ENCODE data around the gene DLX3. TPM values are rescaled to one million over a fixed set of nuclear protein-coding genes. Genes with fewer than 3 reads are reported as not detected.

DLX3 gene
- total RNA-seq, 2 experiments from 2014 or later: not detected

DNA sequence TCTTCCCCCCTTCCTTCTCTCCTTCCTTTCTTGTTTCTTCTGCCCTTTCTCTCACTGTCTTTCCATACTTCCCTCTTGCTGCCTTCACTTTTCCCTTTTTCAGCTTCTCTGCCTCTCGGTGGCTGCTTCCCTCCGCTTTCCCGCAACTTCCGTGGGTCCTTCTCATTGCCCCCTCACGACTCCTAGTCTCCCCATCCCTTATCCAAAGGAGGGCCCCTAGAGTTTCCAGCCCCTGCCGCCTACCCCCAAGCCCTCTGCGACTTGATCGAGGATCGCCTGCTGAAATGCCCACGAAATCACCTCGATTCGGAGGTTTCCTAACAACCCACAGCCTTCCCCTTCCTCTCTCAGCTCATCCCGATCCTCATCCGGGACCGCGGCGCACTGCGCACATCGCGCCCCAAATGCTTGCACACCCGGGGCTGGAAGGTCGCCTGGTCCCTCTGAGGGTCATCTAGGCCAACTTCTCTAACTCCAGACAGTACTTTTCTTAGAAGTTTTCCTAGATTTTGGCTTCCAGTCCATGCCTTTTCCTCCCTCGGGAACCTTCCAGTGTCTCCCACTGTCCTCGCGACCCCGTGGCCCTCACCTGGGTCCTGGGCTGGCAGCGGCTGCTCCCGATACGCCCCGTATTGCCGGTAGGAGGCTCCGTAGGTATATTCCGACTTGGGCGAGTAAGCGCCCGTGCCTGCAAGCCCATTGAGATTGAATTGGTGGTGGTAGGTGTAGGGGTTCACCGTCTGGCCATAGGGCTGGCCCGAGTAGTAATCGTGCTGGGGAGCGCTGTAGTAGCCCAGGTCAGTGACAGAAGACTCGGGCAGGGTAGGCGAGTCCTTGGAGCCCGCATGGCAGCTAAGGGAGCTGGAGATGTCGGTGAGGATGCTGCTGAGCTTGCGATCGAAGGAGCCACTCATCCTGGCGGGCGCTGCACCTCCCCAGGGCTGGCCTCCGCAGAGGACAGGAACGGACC, 654 bp downstream of the DLX3 start:
- H3K9me2 ChIP-seq (ENCODE audit: insufficient read depth, low read length): no peaks in the 10 kb centered on the region
- no peak overlapping the region for H3K4me3 ChIP-seq (ENCODE audit: low read depth, low read length, poor library complexity, severe bottlenecking)
- ChIA-PET CTCF (ENCODE audit: unreplicated experiment) (interaction anchor here (0.6 kb wide), 1 partner anchor 112 kb away, joined by 3 read pairs; no protein-coding TSS in a partner anchor), POLR2A (no interaction called here)
- H3K79me2 ChIP-seq (ENCODE audit: insufficient read depth, low read depth, low read length): no peaks in the 10 kb centered on the region
- no peaks in the 10 kb centered on the region for H4K20me1 ChIP-seq (ENCODE audit: insufficient read depth, low read length)
- intact Hi-C loops (cut with micrococcal nuclease; ENCODE audit: unreplicated experiment): loop anchor here (5.0 kb wide), 1 partner anchor 287 kb away; the partner anchor contains the start of gene SLC35B1
- no TSS peak for BruUV-seq (replicated peaks)
- no peak overlapping the region for H3K27ac ChIP-seq (ENCODE audit: low read depth, low read length, poor library complexity, severe bottlenecking)
- no peak for DNase-seq (ENCODE audit: low spot score)
- H3K36me3 ChIP-seq (ENCODE audit: insufficient read depth, low read length): no peaks in the 10 kb centered on the region
- no peak overlapping the region for H3K4me2 ChIP-seq (ENCODE audit: low read length)
- H3K9me3 ChIP-seq (ENCODE audit: low read length): no peaks in the 10 kb centered on the region
- peaks cover 5% of the 10 kb centered on the region for H3K4me1 ChIP-seq (ENCODE audit: insufficient read depth, low read length, poor library complexity, severe bottlenecking)
- TF ChIP-seq EZH2phosphoT487 (IDR thresholded peaks at IDR 0.05; ENCODE audit: borderline replicate concordance, low read depth, low read length): no peak
- TF ChIP-seq, protein P1, sequence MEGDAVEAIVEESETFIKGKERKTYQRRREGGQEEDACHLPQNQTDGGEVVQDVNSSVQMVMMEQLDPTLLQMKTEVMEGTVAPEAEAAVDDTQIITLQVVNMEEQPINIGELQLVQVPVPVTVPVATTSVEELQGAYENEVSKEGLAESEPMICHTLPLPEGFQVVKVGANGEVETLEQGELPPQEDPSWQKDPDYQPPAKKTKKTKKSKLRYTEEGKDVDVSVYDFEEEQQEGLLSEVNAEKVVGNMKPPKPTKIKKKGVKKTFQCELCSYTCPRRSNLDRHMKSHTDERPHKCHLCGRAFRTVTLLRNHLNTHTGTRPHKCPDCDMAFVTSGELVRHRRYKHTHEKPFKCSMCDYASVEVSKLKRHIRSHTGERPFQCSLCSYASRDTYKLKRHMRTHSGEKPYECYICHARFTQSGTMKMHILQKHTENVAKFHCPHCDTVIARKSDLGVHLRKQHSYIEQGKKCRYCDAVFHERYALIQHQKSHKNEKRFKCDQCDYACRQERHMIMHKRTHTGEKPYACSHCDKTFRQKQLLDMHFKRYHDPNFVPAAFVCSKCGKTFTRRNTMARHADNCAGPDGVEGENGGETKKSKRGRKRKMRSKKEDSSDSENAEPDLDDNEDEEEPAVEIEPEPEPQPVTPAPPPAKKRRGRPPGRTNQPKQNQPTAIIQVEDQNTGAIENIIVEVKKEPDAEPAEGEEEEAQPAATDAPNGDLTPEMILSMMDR (conservative IDR thresholded peaks at IDR 0.05; ENCODE audit: low read length): no peak
- H2AFZ ChIP-seq (ENCODE audit: low read length): no peak overlapping the region

DNA sequence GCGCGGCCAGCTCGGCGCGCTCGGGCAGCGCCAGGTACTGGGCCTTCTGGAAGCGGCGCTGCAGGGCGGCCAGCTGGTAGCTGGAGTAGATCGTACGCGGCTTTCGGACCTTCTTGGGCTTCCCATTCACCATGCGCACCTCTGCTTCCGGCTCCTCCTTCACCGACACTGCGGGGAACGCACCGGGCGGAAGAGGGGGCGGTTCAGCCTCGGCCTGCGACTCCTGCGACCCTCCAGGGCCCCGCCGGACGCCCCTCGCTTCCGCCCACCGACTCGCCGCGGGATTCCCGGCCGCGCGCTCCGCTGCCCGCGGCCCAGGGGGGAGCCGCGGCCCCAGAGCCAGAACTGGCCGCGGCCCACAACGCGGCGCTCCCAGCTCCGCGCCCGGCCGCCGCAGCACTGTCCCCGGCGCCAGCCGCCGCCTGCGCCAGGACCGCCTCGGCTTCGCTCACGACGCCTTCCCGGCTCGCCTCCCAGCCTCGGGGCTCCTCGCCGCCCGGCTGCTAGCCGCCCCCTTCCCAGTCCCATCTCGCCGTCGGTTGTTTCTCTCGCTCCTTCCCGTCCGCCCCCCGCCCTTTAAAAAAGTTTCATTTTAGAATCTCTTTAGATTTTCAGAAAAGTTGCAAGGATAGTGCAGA, 1.5 kb downstream of the DLX3 start:
- ChIA-PET POLR2A (no interaction called here), CTCF (ENCODE audit: unreplicated experiment) (no interaction called here)
- H3K9me2 ChIP-seq (ENCODE audit: insufficient read depth, low read length): no peaks in the 10 kb centered on the region
- no peak overlapping the region for H2AFZ ChIP-seq (ENCODE audit: low read length)
- H3K9me3 ChIP-seq (ENCODE audit: low read length): no peaks in the 10 kb centered on the region
- peaks cover 3% of the 10 kb centered on the region for H3K4me1 ChIP-seq (ENCODE audit: insufficient read depth, low read length, poor library complexity, severe bottlenecking)
- DNase-seq (ENCODE audit: low spot score): no peak
- H3K79me2 ChIP-seq (ENCODE audit: insufficient read depth, low read depth, low read length): no peaks in the 10 kb centered on the region
- no TSS peak for BruUV-seq (replicated peaks)
- H3K36me3 ChIP-seq (ENCODE audit: insufficient read depth, low read length): no peaks in the 10 kb centered on the region
- H4K20me1 ChIP-seq (ENCODE audit: insufficient read depth, low read length): no peaks in the 10 kb centered on the region
- no peak overlapping the region for H3K4me2 ChIP-seq (ENCODE audit: low read length)
- intact Hi-C loops (cut with micrococcal nuclease; ENCODE audit: unreplicated experiment): no loop called here
- H3K4me3 ChIP-seq (ENCODE audit: low read depth, low read length, poor library complexity, severe bottlenecking): no peak overlapping the region
- no peak overlapping the region for H3K27ac ChIP-seq (ENCODE audit: low read depth, low read length, poor library complexity, severe bottlenecking)
- TF ChIP-seq, protein P1 (conservative IDR thresholded peaks at IDR 0.05; ENCODE audit: low read length): no peak
- no peak for TF ChIP-seq EZH2phosphoT487 (IDR thresholded peaks at IDR 0.05; ENCODE audit: borderline replicate concordance, low read depth, low read length)
